ENCODE measurements around the gene MAGI2. TPM values are rescaled to one million over a fixed set of nuclear protein-coding genes. Genes with fewer than 3 reads are reported as not detected.

MAGI2 gene
- polyA plus RNA-seq, 3 donors: 0.03 to 0.11 TPM; not detected in 1

DNA sequence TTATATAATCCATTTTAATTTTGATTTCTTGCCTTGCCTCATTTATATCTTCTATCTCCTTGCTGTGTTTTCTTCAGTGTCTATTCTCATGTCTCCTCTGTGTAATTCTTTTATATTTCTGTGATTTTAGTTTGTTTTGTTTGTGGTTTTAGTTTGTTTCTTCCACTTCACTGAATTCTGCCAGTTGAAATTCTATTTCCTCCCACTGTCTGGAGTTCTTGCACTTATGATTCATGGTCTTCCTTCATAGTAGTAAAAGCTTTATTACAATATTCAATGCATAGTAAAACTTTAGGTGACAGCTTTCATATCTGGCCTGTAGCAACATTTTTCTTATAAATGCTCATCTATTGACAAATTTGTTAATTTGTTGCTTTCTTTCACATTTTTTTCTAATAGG is 113.3 kb downstream of the MAGI2 start:
- Histone ChIP-seq H4K20me1 (ENCODE audit: insufficient read depth, low read length) (no peaks in the 10 kb centered on the region), H3K4me3 (replicated peaks in 1 of 3; ENCODE audit: low read depth in 2 of 3, low read length in 3 of 3) (no peak overlapping the region), H3K4me1 (ENCODE audit: control insufficient read depth in 1 of 2, insufficient read depth in 2 of 2, low read length in 2 of 2) (no peaks in the 10 kb centered on the region), H3K27ac (ENCODE audit: low read depth in 1 of 2, low read length in 2 of 2) (no peak overlapping the region), H3K9ac (ENCODE audit: insufficient read depth, low read length, poor library complexity, severe bottlenecking) (no peak overlapping the region), H3K9me3 (replicated peaks in 1 of 2; ENCODE audit: control insufficient read depth in 1 of 2, insufficient read depth in 1 of 2, low read length in 2 of 2) (no peaks in the 10 kb centered on the region), H3K4me2 (replicated peaks; ENCODE audit: extremely low read depth, low read length, poor library complexity, severe bottlenecking) (no peak overlapping the region), H2AFZ (ENCODE audit: insufficient read depth, low read depth, low read length, poor library complexity, severe bottlenecking) (no peak overlapping the region), H3K79me2 (ENCODE audit: insufficient read depth, low read length) (no peaks in the 10 kb centered on the region), H3K27me3 (ENCODE audit: control insufficient read depth in 2 of 2, insufficient read depth in 2 of 2, low read length in 2 of 2) (no peaks in the 10 kb centered on the region), H3K36me3 (replicated peaks in 1 of 2; ENCODE audit: control insufficient read depth in 1 of 2, insufficient read depth in 2 of 2, low read length in 2 of 2) (no peaks in the 10 kb centered on the region)
- Mint-ChIP-seq H3K27ac (no peak overlapping the region), H3K9me3 (no peaks in the 10 kb centered on the region), H3K4me1 (no peaks in the 10 kb centered on the region), H3K4me3 (no peak overlapping the region), H3K27me3 (ENCODE audit: low read depth in 3 of 3) (no peaks in the 10 kb centered on the region), H3K36me3 (no peaks in the 10 kb centered on the region)
- no peak for DNase-seq
- intact Hi-C loops (cut with micrococcal nuclease): no loop called here
- TF ChIP-seq CTCF (IDR thresholded peaks at IDR 0.05): no peak

DNA sequence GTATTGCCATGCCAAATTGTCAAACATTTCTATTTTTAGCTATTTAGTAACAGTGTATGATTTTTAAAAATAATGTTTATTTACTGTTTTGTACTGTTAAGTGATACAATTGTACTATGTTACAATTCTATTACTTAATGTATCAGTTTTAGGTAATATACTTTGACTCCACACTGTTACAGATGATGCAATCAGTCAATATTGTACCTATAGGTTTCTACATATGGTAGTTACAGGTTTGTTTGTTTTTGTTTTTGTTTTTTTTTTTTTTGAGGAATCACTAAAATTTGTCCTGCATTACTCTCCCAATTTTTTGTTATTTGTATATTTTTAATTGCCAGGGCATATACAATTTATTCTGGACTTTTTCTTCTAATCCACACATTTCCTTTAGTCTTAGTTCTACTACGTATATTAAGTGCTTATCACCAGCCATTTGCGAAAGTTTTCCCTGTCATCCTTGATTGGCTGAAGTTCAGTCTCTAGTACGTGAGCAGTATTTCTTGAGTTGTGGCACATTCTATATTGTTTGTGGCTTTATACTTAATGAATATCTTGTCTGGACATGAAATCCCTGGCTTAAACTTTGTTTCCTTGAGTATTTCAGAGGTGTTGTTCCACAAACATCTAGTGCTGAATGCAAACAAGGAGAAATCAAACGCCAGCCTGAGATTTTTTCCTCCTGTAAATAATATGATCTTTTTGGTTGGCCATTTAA is 114.1 kb downstream of the MAGI2 start:
- no peak for DNase-seq
- Mint-ChIP-seq H3K4me1 (no peaks in the 10 kb centered on the region), H3K4me3 (no peak overlapping the region), H3K27ac (no peak overlapping the region), H3K36me3 (no peaks in the 10 kb centered on the region), H3K27me3 (ENCODE audit: low read depth in 3 of 3) (no peaks in the 10 kb centered on the region), H3K9me3 (no peaks in the 10 kb centered on the region)
- no peak overlapping the region for H2AFZ ChIP-seq (ENCODE audit: insufficient read depth, low read depth, low read length, poor library complexity, severe bottlenecking)
- no peaks in the 10 kb centered on the region for H3K36me3 ChIP-seq (replicated peaks in 1 of 2; ENCODE audit: control insufficient read depth in 1 of 2, insufficient read depth in 2 of 2, low read length in 2 of 2)
- no peaks in the 10 kb centered on the region for H3K4me1 ChIP-seq (ENCODE audit: control insufficient read depth in 1 of 2, insufficient read depth in 2 of 2, low read length in 2 of 2)
- H3K27me3 ChIP-seq (ENCODE audit: control insufficient read depth in 2 of 2, insufficient read depth in 2 of 2, low read length in 2 of 2): no peaks in the 10 kb centered on the region
- H3K27ac ChIP-seq (ENCODE audit: low read depth in 1 of 2, low read length in 2 of 2): no peak overlapping the region
- no peak for TF ChIP-seq CTCF (IDR thresholded peaks at IDR 0.05)
- no peak overlapping the region for H3K4me2 ChIP-seq (replicated peaks; ENCODE audit: extremely low read depth, low read length, poor library complexity, severe bottlenecking)
- H3K9ac ChIP-seq (ENCODE audit: insufficient read depth, low read length, poor library complexity, severe bottlenecking): no peak overlapping the region
- intact Hi-C loops (cut with micrococcal nuclease): no loop called here
- no peak overlapping the region for H3K4me3 ChIP-seq (replicated peaks in 1 of 3; ENCODE audit: low read depth in 2 of 3, low read length in 3 of 3)
- H3K79me2 ChIP-seq (ENCODE audit: insufficient read depth, low read length): no peaks in the 10 kb centered on the region
- H4K20me1 ChIP-seq (ENCODE audit: insufficient read depth, low read length): no peaks in the 10 kb centered on the region
- H3K9me3 ChIP-seq (replicated peaks in 1 of 2; ENCODE audit: control insufficient read depth in 1 of 2, insufficient read depth in 1 of 2, low read length in 2 of 2): no peaks in the 10 kb centered on the region
- 80% methylated on average over 1 of the region's 4 CpGs for WGBS (ENCODE audit: insufficient coverage)

All from CD14-positive monocyte (primary cell).